ENCODE data around the gene RPS4Y2. TPM values are rescaled to one million over a fixed set of nuclear protein-coding genes. Genes with fewer than 3 reads are reported as not detected.

The RPS4Y2 gene
- total RNA-seq, 3 donors from 2014 or later (not counting 1 experiment from before 2014, with no cell fraction given) = not detected

DNA sequence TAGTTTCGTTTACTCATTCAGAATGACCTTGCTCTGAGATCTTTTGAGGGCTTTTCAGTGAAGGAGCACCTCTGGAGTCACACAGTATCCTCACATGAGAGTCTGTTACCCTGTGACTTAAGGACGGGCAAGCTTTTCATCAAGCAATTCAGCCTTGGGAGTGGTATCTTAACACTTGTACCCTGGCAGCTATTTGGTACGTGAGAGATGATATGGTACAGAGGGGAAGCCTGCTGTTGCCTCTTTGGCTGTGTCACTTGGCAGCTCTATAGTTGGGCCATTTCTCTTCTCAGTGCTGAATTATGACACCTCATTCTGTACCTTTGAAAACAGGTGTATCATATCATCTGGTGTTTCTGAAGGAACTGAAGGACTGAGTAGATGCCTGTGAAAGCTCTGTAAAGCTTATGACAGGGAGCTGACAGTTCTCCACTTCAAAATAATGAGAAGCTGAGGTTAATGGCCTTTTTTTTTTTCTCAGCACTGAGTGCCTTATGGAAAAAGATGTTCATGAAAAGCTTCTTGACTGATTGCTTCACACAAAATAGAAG is 24.3 kb downstream of the RPS4Y2 start:
- no peak for DNase-seq
- no peaks in the 10 kb centered on the region for H3K9me3 ChIP-seq (ENCODE audit: control insufficient read depth, insufficient read depth, low read length)
- no peaks in the 10 kb centered on the region for H3K9me3 Mint-ChIP-seq
- no peak for TF ChIP-seq CTCF (IDR thresholded peaks at IDR 0.05)
- H3K4me1 ChIP-seq (ENCODE audit: control insufficient read depth, insufficient read depth, low read length) = no peaks in the 10 kb centered on the region
- no peak overlapping the region for H3K27ac ChIP-seq (ENCODE audit: low read length)
- no peak for ATAC-seq
- no peak overlapping the region for H3K27ac Mint-ChIP-seq
- no peaks in the 10 kb centered on the region for H3K36me3 Mint-ChIP-seq
- no peaks in the 10 kb centered on the region for H3K4me1 Mint-ChIP-seq
- no peak overlapping the region for H3K4me3 ChIP-seq (ENCODE audit: low read length)
- no peak overlapping the region for H3K4me3 Mint-ChIP-seq
- H3K27me3 ChIP-seq (ENCODE audit: control insufficient read depth, insufficient read depth, low read length) = no peaks in the 10 kb centered on the region
- no peaks in the 10 kb centered on the region for H3K36me3 ChIP-seq (ENCODE audit: control insufficient read depth, insufficient read depth, low read length)
- intact Hi-C loops (cut with micrococcal nuclease) = no loop called here
- WGBS (ENCODE audit: insufficient coverage) = 97% methylated on average over 3 of the region's 3 CpGs
- H3K27me3 Mint-ChIP-seq (ENCODE audit: low read depth in 2 of 2) = no peaks in the 10 kb centered on the region

GRCh38 chrY:20780776-20781175 is 24.9 kb downstream of the RPS4Y2 start:
- H3K36me3 Mint-ChIP-seq = no peaks in the 10 kb centered on the region
- no peak for ATAC-seq
- DNase-seq = no peak
- WGBS (ENCODE audit: insufficient coverage) = no CpG with 5 or more reads among the region's 2 CpGs
- intact Hi-C loops (cut with micrococcal nuclease) = no loop called here
- Histone ChIP-seq H3K4me3 (ENCODE audit: low read length) (no peak overlapping the region), H3K27ac (ENCODE audit: low read length) (no peak overlapping the region), H3K4me1 (ENCODE audit: control insufficient read depth, insufficient read depth, low read length) (no peaks in the 10 kb centered on the region), H3K36me3 (ENCODE audit: control insufficient read depth, insufficient read depth, low read length) (no peaks in the 10 kb centered on the region), H3K27me3 (ENCODE audit: control insufficient read depth, insufficient read depth, low read length) (no peaks in the 10 kb centered on the region), H3K9me3 (ENCODE audit: control insufficient read depth, insufficient read depth, low read length) (no peaks in the 10 kb centered on the region)
- H3K4me3 Mint-ChIP-seq = no peak overlapping the region
- H3K4me1 Mint-ChIP-seq = no peaks in the 10 kb centered on the region
- H3K9me3 Mint-ChIP-seq = no peaks in the 10 kb centered on the region
- H3K27ac Mint-ChIP-seq = no peak overlapping the region
- TF ChIP-seq CTCF (IDR thresholded peaks at IDR 0.05) = no peak
- no peaks in the 10 kb centered on the region for H3K27me3 Mint-ChIP-seq (ENCODE audit: low read depth in 2 of 2)

GRCh38 chrY:20781408-20781807 is 25.5 kb downstream of the RPS4Y2 start:
- Mint-ChIP-seq H3K4me1 (no peaks in the 10 kb centered on the region), H3K27ac (no peak overlapping the region)
- TF ChIP-seq CTCF (IDR thresholded peaks at IDR 0.05) = no peak

DNA sequence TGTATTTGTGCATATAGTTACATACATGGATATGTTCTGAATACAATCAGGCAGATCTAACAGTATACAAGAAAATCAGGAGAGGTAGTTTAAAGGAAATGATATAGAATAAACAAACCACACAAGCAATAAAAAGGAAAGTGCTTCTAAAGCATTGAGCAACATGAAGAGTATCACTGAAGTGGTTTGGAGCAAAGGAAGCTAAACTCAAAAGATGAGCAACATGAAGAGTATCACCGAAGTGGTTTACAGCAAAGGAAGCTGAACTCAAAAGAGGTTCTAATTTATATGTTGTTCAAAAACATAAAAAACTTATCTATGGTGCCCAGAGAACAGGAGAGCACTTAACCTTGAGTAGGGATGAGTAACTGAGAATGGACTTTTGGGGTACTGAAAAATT is 29.1 kb downstream of the RPS4Y2 start:
- H3K36me3 ChIP-seq (ENCODE audit: control insufficient read depth, insufficient read depth, low read length) = no peaks in the 10 kb centered on the region
- no peaks in the 10 kb centered on the region for H3K27me3 ChIP-seq (ENCODE audit: control insufficient read depth, insufficient read depth, low read length)
- no peaks in the 10 kb centered on the region for H3K4me1 ChIP-seq (ENCODE audit: control insufficient read depth, insufficient read depth, low read length)
- Mint-ChIP-seq H3K27ac (no peak overlapping the region), H3K9me3 (no peaks in the 10 kb centered on the region), H3K27me3 (ENCODE audit: low read depth in 2 of 2) (no peaks in the 10 kb centered on the region), H3K36me3 (no peaks in the 10 kb centered on the region), H3K4me3 (no peak overlapping the region), H3K4me1 (no peaks in the 10 kb centered on the region)
- 0% methylated on average over 1 of the region's 1 CpG for WGBS (ENCODE audit: insufficient coverage)
- no peak for TF ChIP-seq CTCF (IDR thresholded peaks at IDR 0.05)
- intact Hi-C loops (cut with micrococcal nuclease) = no loop called here
- no peak overlapping the region for H3K27ac ChIP-seq (ENCODE audit: low read length)
- H3K9me3 ChIP-seq (ENCODE audit: control insufficient read depth, insufficient read depth, low read length) = no peaks in the 10 kb centered on the region
- no peak overlapping the region for H3K4me3 ChIP-seq (ENCODE audit: low read length)
- DNase-seq (peak in 1 of 2 donors; percentile 3), ATAC-seq (no peak)

More at GRCh38 chrY:20781408-20781807, 25.5 kb downstream of the RPS4Y2 start:
- no peak for ATAC-seq
- no peak overlapping the region for H3K4me3 ChIP-seq (ENCODE audit: low read length)
- 25% methylated on average over 3 of the region's 4 CpGs for WGBS (ENCODE audit: insufficient coverage)
- no peaks in the 10 kb centered on the region for H3K27me3 ChIP-seq (ENCODE audit: control insufficient read depth, insufficient read depth, low read length)
- intact Hi-C loops (cut with micrococcal nuclease) = no loop called here
- H3K27ac ChIP-seq (ENCODE audit: low read length) = no peak overlapping the region
- Mint-ChIP-seq H3K36me3 (no peaks in the 10 kb centered on the region), H3K9me3 (no peaks in the 10 kb centered on the region), H3K27me3 (ENCODE audit: low read depth in 2 of 2) (no peaks in the 10 kb centered on the region), H3K4me3 (no peak overlapping the region)
- no peaks in the 10 kb centered on the region for H3K36me3 ChIP-seq (ENCODE audit: control insufficient read depth, insufficient read depth, low read length)
- DNase-seq = no peak
- H3K4me1 ChIP-seq (ENCODE audit: control insufficient read depth, insufficient read depth, low read length) = no peaks in the 10 kb centered on the region
- no peaks in the 10 kb centered on the region for H3K9me3 ChIP-seq (ENCODE audit: control insufficient read depth, insufficient read depth, low read length)

Data from natural killer cell (primary cell).